T-helper 2 cell (primary cell): ENCODE results near the gene ILDR2.

ENCODE experiments used
- DNase-seq, 5 experiments: peaks; one replicate each; pipeline versions ENCODE4 v3.0.0 to v3.0.0-alpha.2; 2012 to 2022
- total RNA-seq, 2 donors: gene quantifications; one replicate each; lab custom pipeline; 2026; lab: John Stamatoyannopoulos, UW

Gene ILDR2, protein sequence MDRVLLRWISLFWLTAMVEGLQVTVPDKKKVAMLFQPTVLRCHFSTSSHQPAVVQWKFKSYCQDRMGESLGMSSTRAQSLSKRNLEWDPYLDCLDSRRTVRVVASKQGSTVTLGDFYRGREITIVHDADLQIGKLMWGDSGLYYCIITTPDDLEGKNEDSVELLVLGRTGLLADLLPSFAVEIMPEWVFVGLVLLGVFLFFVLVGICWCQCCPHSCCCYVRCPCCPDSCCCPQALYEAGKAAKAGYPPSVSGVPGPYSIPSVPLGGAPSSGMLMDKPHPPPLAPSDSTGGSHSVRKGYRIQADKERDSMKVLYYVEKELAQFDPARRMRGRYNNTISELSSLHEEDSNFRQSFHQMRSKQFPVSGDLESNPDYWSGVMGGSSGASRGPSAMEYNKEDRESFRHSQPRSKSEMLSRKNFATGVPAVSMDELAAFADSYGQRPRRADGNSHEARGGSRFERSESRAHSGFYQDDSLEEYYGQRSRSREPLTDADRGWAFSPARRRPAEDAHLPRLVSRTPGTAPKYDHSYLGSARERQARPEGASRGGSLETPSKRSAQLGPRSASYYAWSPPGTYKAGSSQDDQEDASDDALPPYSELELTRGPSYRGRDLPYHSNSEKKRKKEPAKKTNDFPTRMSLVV
- total RNA-seq, result 0.94 reads per million in 2 donors

DNA sequence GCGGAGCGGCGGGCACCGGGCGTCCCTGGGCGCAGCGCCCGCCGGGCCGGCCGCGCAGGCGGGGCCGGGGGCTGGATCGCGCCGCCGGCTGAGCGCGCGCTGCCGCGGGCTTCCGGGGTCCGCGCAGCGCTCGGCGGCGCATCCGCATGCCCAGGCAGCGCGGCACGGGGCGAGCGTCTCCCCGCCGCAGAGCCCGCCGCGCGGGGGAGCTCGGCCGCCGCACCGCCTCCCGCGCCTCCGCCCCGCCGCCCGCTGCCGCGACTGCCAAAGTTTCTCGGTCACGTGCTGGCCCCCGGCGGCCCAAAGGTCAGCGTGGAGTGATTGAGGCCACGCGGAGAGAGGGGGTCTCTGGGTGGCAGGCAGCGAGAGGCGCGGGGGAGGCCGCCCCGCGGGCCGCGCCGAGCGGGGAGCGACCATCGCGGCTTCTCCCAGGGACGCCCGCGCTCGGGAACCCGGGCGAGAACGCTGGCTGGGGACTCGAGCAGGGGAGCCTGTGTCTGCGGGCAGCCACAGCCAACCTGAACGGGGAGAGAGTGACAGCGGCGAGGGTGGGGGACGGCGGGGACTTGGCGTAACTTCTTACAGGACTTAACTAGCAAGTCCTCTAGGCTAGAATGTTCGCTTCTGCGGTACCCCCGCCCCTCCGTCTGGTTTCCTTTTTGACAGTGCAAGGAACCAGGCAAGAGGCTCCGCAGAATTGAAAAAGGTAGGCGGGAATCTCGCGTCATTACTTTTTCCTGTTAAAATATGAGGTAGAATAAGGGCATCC, at the start of gene ILDR2:
ILDR2 (minus strand) TSS at position 180 of the 769 bp plus-strand sequence. CDS start 272 bp downstream, outside the sequence.
- DNase-seq, result peak in 4 of 5 experiments; percentile 20 to 69 (median 50)

DNA sequence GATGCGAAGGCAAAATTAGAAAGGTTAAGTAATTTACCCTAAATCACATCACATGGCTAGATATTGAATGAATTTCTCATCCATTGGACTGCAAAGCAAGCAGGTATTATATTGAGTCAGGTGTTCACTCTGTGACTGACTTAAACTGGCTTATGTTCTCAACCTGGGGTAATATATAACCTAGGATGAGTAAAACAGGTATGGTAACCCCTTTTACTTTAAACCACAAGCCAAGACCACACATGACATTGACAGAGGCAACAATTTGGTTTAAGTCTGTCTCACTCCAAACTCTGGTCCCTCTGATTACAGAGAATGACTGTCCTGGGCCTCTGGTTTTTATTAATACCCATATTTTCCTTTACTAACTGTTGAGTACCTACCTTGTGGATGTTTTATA, 47.0 kb upstream of the ILDR2 start:
- no peak for DNase-seq

- DNase-seq, result no peak
These were observed 40.9 kb upstream of the ILDR2 start for GRCh38 chr1:167016100-167016750.

- no peak for DNase-seq
These were observed 38.0 kb upstream of the ILDR2 start for GRCh38 chr1:167013108-167013929.

GRCh38 chr1:167012570-167012969, 37.2 kb upstream of the ILDR2 start:
- DNase-seq, result no peak

GRCh38 chr1:167011560-167012191, 36.3 kb upstream of the ILDR2 start:
- no peak for DNase-seq

DNA sequence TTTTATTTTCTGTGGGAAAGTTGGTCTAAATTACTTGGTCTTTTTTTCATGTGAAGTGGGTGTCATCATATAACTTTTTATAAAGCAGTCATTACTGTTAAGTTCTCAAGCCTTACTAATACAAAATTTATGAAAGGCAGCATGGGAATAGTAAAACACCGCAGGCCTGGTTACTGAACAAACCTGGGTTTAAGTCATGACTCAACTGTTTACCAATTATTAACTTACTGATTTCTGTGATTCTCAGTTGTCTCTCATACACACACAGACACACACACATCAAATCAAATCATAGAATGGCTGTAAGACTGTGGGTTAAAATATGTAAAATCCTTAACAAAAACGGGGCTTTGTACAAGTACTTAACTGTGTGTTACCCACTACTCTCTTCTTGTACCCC, 28.4 kb upstream of the ILDR2 start:
- DNase-seq, result no peak

- DNase-seq, result no peak
These were observed 27.0 kb upstream of the ILDR2 start for GRCh38 chr1:167002354-167002753.

- no peak for DNase-seq
These were observed 25.2 kb upstream of the ILDR2 start for GRCh38 chr1:167000546-167000945.

DNA sequence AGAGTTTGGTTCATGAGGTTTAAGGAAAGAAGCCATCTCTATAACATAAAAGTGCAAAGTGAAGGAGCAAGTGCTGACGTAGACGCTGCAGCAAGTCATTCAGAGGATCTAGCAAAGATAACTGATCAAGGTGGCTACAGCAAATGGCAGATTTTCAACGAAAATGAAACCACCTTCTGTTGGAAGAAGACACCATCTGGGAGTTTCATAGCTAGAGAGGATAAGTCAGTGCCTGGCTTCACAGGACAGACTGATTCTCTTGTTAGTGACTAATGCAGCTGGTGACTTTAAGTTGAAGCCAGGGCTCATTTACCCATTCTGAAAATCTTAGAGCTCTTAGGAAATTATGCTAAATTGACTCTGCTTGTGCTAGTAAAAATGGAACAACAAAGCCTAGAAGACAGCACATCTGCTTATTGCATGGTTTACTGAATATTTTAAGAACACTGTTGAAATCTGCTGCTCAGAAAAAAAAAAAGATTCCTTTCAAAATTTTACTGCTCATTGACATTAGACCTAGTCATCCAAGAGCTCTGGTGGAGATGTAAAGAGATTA, 24.2 kb upstream of the ILDR2 start:
- DNase-seq, result peak in 1 of 5 experiments; percentile 58

- DNase-seq, result peak in 1 of 5 experiments; percentile 8
These were observed 23.7 kb upstream of the ILDR2 start for GRCh38 chr1:166999075-166999474.

GRCh38 chr1:166988974-166989515, 13.7 kb upstream of the ILDR2 start, which contains the start of gene MAEL:
MAEL (plus strand) TSS chr1:166989280; CDS start chr1:166989353, 73 bp downstream.
- DNase-seq, result no peak

GRCh38 chr1:166981589-166981988, 6.2 kb upstream of the ILDR2 start:
- no peak for DNase-seq

DNA sequence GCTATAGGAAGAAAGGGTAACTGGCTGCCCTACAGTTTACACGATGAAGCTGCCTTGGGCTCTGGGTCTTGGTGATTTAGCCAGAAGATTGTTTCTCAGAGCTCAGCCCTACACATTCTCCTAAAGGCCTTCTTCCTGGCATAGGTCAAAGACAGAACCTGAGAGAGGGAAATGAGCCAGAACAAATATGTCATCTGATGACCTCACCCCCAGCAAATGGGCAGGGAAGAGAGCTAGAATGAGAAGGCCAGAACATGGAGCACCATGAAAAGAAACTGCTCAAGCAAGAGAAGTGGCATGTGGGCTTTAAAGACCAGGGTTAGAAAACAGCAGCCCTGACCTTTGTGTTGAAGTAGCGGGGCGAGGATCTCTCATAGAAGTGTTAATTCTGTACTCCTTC, 5.5 kb upstream of the ILDR2 start:
- DNase-seq, result no peak

- no peak for DNase-seq
These were observed 5.0 kb upstream of the ILDR2 start for GRCh38 chr1:166980383-166980782.

GRCh38 chr1:166978821-166979220, 3.5 kb upstream of the ILDR2 start:
- no peak for DNase-seq

DNA sequence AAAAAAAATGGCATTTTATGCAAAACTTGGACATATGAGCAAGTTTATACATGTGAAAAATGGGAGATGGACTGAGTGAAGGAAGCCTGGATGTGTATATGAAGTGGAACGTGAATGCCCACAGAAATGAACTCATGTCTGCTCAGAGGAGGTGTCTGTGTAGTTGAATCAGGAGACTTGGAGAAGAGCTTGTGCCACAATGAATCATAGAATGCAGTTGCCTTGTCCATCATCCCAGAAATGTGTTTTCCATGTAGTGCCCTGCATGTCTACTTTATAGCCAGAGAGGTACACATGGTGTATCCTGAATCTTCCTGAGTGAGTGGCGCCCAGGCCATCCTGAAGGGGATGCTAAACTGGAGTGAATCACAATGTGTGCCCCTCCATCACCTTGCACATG, 2.6 kb upstream of the ILDR2 start:
- no peak for DNase-seq

DNA sequence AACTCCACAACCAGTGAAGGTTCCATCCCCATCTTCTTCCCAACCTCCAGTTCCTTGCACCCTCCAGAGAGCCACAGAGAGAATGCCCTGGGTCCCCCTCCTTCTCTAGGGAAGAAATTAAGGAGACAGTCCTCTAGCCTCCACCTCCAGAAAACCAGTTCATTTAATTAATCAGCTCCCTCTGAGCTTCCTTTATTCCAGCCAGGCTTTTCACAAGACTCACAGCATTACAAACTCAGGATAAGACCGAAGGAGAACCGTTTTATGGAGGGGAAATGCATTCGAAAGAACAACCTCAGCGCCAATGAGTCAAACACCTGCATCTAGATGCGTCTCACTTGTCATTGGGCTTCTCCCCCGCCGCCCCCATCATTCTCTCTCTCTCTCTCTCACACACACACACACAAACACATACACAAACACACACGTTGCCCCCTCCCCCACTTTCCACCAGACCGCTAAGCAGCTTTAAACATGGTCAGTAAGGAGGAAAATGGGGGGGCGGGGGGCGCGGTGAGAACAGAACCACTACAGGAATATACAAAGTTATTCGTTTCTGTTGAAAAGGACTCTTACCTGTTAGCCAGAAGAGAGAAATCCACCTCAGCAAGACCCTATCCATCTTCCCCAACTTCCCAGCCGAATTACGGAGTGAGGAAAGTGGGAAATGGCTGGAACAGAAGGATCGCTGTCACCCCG, 544 bp downstream of the ILDR2 start:
- DNase-seq, result peak in 2 of 5 experiments; percentile 38 to 63

DNA sequence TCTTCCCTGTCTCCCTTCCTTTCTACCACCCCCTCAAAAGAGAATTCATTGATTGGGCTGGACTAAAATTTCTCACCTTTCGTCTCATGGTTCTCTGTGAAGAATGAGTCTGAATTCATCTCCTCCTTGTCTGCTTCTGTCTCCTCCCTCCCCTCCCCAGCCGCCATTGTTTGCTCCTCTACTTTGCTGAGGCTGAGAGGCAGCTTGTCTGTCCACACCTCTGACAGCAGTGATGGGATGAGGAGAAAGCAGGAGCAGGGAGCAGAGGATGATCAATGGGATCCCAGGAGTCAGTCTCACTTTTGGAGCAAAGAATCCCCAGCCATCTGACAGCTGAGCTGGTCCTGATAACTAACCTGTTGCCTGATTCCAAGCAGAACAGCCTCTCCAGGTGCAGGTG, 2.5 kb downstream of the ILDR2 start:
- no peak for DNase-seq

DNA sequence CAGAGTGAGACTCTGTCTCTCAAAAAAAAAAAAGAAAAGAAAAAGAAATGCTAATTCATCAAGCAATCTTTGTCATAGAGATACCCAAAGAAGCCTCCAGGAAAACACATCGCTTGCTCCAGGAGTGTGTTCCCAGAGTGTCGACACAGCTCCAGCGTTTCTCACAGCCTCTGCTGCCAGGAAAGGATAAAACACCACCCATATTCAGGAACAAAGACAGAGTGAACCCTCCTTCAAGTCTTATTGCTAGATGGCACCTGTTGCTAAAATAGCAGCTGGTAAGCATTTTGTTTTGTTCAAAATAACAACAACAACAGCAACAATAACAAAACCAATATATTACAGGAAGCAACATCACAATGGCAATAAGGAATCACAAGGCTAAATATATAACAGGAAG, 3.1 kb downstream of the ILDR2 start:
- no peak for DNase-seq
